Anterior cingulate cortex (tissue), 58 donors: ENCODE measurements around the gene MANEAL.

Experiments
- DNase-seq, 58 donors: peaks; one replicate each; lab custom pipeline; 2025; lab: John Stamatoyannopoulos, UW

The MANEAL gene

DNA sequence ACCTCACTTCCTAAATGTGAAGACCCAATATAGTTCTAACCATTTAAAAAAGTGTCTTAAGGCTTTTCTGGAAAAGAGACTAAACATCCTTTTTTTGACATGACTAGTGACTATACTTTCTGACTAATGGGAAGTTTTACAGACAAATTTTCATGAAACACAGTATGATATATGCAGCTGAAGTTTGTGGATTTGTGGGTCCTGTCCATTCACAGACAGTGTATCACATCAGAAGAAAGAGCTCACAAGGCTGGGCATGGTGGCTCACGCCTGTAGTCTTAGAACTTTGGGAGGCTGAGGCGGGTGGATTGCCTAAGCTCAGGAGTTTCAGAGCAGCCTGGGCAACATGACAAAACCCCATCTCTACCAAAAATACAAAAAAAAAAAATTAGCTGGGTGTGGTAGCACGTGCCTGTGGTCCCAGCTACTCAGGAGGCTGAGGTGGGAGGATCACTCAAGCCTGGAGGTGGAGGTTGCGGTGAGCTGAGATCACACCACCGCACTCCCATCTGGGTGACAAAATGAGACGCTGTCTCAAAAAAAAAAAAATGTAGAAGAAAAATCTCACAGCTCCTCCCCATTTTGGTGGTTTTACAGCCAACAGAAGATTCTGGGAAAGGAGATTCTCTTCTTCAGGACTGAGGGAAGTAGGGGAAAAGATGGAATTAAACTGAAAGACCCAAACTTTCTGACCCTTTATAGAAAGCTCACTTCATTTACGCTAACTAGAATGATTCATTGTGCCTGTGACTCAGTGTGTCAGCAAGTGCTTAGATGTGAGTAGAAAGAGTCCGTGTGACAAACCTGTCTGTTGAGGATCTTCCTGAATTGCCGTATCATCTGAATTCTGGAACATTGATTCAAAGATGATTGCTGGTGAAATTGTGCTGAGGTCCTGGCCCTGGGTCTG lies 29.5 kb downstream of the MANEAL start:
- DNase-seq = no peak

- no peak for DNase-seq
These were observed 30.4 kb downstream of the MANEAL start for GRCh38 chr1:37824001-37824400.

- DNase-seq = no peak
These were observed 31.9 kb downstream of the MANEAL start for GRCh38 chr1:37825506-37825905.

DNA sequence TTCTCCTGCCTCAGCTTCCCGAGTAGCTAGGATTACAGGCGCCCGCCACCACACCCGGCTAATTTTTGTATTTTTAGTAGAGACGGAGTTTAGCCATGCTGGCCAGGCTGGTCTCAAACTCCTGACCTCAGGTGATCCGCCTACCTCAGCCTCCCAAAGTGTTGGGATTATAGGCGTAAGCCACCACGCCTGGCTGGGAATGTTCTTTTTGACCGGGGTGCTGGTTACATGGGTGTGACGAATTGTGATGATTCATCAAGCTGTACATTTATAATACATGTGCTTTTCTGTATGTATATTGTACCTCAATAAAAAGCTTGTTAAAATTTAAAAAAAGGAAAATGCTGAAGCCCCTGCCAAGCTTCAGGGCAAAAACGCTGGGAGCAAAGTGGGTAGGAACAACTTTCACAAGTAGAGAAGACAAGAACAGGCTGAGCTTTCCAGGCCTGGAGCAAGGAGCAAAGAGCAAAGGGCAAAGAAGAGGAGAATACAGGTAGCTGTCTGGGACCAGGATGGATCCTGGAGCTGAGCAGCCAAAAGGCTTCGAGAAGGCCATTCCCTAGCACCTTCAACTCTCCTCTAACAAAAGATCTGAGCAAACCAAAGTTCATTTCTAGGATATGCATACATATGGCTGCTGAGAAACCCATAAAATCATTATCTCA lies 34.9 kb downstream of the MANEAL start:
- DNase-seq = no peak

DNA sequence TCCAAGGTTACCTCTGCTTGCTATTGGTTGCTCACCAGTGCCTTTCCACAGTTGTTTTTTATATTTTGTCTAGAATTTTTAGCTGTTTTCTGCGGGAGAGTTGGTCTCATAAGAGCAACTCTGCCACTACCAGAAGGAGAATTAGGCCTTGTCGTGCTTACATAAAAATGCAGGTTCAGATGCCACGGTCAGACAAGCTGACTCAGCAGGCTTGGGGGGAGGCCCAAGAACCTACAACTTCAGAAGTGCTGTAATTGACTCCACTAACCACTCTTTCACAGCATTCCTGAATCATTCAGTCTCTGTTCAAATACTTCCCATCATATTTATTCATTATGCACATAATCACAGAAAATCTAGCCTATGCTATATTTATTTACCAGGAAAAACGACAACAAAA lies 37.5 kb downstream of the MANEAL start:
- no peak for DNase-seq

- no peak for DNase-seq
These were observed 38.2 kb downstream of the MANEAL start for GRCh38 chr1:37831809-37832208.

DNA sequence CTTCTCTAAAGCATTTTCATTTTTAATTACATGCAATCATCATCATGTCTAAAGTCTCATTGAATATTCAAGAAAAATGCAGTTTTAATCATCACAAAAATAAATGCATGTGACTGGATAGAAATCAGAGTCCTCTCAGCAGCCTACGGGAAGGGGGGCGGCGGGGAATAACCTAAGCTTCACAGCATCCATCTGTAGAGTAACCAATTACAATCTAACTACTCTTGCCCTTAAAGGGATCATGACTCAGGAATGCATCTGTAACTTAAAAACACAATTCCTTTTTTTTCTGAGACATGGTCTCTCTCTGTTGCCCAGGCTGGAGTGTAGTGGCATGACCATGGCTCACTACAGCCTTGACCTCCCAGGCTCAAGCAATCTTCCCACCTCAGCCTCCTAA lies 43.1 kb downstream of the MANEAL start:
- no peak for DNase-seq

DNA sequence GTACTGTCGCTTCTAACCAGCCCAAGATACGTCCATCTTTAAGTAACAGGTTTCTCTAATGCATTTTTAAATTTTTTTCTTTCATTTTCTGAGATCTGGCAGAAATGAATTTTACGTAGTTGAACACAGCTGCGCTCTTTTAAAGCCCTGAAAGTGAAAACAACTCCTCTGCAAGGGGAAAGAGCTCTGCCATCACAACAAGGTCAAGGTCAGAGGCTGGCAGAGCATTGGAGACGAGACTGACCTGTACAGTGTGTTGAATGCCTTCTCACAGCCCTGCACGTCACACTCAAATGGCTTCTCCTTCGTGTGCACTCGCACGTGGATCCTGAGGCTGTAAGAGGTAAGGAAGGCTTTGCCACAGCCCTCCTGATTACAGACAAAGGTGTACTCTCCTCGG lies 46.0 kb downstream of the MANEAL start:
- no peak for DNase-seq

GRCh38 chr1:37840711-37841110 lies 47.1 kb downstream of the MANEAL start:
- no peak for DNase-seq

DNA sequence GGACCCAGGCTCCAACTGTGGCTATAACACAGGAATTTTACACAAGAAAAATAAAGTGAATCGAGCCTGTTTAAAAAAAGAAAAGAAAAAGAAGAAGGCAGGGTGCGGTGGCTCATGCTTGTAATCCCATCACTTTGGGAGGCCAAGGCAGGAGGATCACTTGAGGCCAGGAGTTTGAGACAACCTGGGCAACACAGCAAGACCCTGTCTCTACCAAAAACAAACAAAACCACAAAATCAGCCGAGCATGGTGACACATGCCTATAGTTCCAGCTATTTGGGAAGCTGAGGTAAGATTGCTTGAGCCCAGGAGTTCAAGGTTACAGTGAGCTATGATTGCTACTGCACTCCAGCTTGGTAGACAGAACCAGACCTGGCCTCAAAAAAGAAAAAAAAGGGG lies 48.0 kb downstream of the MANEAL start:
- no peak for DNase-seq

- no peak for DNase-seq
These were observed 50.9 kb downstream of the MANEAL start for GRCh38 chr1:37844536-37844935.

DNA sequence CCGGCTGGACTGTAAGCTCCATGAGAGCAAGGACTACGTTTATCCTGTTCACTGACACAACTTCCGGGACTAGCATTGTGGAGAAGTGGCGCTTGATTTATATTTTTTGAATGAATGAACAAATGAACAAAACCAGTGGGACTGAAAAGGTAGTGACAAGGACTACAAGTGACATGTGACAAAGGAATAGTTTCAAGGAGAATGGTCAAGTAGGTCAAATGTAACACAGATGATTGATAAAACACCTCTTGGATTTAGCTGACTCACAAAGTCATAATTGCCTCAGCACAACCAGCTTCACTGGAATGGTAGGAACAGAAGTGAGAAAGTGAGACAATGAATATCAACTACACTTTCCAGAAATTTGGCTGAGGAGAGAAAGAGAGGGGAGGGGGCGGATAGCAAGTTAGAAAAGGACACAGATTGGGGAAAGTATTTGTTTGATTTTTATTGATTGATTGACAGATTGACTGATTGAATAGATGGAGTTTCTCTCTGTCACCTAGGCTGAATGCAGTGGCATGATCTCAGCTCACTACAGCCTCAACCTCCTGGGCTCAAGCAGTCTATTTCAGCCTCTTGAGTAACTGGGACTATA lies 51.5 kb downstream of the MANEAL start:
- DNase-seq = no peak

DNA sequence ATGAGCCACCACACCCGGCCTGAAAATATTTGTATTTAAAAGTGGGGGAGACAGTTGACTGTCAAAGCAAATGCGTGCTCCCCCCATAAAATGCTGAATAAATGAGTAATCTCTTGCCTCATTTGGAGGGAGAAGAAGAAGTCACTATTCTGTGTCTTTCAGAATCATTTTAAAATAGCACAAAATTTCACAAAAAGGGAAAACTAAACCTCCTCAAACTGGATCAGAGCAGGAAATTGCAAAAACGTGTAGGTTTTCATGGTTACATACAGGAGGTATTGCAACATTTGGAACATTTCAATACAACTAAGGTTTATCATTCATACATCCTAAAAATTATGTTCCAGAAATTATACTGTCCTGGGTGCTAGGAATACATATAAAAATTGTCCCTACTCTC lies 52.1 kb downstream of the MANEAL start:
- DNase-seq = no peak

DNA sequence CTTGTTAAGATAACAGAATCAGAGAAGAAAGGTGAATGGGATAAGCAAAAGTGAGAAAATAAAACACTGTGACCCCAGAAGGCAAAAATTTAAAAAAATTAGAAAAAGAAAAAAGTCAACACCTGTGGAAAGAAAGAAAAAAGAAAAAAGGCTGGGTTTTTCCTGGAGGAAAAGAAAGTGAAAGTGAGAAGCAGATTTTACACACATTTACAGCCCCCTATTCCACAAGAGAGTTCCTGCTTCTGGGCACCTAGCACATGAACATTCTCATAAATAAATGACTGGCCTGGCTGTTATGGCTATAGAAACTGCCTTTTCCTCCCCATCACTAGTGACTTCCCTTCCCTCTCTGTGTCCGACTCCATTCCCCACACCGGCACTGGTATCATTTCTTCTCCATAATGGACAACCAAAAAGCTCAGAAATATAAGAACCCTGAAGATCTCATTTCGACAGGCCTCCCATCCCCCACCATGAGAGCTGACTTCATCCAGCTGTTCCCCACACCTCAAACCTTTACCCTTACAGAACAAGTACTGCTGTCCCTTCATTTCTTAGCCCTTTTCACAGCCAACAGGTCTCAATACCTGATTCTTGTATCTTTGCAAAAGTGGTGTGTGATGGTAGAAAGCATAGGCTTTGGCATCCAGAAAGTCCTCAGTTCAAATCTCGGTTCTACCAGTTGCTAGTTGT lies 53.1 kb downstream of the MANEAL start:
- DNase-seq = no peak

- DNase-seq = no peak
These were observed 55.8 kb downstream of the MANEAL start for GRCh38 chr1:37849480-37849879.

DNA sequence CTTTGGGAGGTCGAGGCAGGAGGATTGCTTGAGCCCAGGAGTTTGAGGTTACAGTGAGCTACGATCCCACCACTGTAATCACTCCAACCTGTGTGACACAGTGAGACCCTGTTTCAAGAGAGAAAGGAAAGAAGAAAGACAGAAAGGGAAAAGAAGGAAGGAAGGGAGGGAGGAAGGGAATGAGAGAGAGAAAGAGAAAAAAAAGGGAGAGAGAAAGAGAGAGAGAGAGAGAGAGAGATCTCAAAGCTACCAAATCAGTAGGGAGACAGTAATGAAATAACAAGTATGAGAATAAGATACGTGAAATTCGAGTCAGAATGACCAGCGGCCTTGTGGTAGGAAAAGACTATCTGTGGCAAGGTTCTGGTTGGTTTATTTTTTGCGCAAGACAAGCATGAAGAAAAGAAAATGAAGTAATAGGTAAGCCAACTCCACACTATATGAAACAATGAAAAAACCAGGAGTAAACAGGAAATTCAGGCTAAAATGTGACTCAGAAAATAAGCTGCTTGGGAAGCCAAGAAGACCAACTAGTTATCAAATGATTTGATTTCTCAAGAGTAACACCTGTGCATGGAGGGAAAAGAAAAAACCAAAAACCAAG lies 56.8 kb downstream of the MANEAL start:
- DNase-seq = no peak
